PC-9 (cell line): Measurements from ENCODE around the gene PSMB2.

ENCODE experiments used
- CTCF ChIP-seq: fragments of 200-600 bp; sonication (generic); conservative IDR thresholded peaks from 2 replicates; pipeline ENCODE4 v1.6.1; 2017; ENCODE audit warnings: mixed run types, antibody characterized with exemption, mild to moderate bottlenecking, moderate library complexity
- EZH2 ChIP-seq: fragments of 200-600 bp; sonication (generic); IDR thresholded peaks from 2 replicates; pipeline ENCODE4 v1.8.0; 2017; ENCODE audit warnings: antibody characterized with exemption, low read depth

- TF ChIP-seq CTCF (no peak), EZH2 (no peak)
Measured at GRCh38 chr1:35661474-35661795, 20.1 kb upstream of the PSMB2 start.
